HL-60/S4 treated with phorbol 12-myristate 13-acetate at 8.2 ng/mL for 4 days and 3 days (cell line): Measurements from ENCODE around the gene ZNF398.
"Not testable (repeated sequence)": the region's sequence is repeated elsewhere in the genome, so short reads cannot be mapped to it uniquely, and the experiment has no call there.

Experiments
- in situ Hi-C: fragments of 300-500 bp; cut with MboI; formaldehyde crosslinking; loops from 2 replicates; pipeline ENCODE4 v1.15.0; 2022; ENCODE audit warnings: low sequenced_read_pairs

Gene ZNF398

DNA sequence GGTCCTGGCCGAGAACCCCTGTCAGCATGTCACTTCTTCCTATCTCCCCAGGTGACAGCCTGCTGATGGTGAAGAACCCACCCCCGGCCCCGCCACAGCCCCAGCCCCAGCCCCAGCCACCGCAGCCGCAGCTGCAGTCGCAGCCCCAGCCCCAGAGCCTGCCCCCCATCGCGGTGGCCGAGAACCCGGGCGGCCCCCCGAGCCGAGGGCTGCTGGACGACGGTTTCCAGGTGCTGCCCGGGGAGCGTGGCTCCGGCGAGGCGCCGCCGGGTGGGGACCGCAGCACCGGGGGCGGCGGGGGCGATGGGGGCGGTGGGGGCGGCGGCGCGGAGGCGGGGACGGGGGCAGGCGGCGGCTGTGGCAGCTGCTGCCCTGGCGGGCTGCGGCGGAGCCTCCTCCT, 76.5 kb downstream of the ZNF398 start:
- in situ Hi-C loops: no loop called here

DNA sequence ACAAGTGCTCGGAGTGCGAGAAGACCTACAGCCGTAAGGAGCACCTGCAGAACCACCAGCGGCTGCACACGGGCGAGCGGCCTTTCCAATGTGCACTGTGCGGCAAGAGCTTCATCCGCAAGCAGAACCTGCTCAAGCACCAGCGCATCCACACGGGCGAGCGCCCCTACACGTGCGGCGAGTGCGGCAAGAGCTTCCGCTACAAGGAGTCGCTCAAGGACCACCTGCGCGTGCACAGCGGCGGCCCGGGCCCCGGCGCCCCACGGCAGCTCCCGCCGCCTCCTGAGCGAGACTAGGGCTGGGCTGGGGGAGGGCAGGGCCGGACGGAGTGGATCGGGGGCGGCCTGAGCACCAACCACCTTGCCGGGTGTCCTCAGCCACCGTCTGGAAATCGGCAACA, 77.1 kb downstream of the ZNF398 start:
- in situ Hi-C loops: no loop called here

DNA sequence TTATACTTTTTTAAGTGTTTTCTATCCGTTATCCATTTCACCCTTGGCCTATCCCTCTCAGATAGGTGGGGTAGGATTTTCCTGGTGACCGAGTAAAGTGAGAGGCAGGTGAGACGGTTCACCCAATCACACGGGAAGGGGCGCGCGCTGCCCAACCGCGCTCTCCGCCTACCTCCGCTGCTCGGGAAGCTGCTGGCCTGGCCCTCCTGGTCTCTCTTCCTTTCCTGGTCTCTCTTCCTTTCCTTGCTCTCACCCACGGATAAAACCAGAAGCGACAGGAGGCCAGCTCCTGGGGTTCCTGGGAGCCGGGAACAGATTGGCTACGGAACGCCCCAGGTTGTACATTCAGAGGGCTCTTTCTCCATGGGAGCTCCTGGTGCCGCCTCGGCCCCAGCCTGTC, 77.9 kb downstream of the ZNF398 start:
- in situ Hi-C loops: no loop called here

DNA sequence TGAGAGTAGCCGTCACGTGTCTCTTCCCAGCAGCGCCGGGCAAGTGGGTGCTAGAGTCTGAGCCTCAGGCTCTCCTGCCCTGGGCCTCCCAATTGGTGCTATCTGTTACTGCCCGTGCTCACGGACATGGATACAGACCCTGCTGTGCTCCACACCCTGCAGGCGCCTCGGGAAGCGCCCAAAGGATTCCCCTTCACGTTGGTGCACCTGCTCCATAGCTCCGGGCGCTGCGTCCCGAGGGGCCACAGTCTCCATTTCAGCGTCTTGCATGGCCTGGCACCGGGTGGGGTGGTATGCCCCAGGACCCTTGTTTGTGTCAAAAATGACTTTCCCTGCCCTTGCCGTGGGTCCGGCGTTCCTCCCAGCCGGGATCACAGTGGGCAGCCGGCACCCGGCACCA, 78.4 kb downstream of the ZNF398 start:
- in situ Hi-C loops: no loop called here

DNA sequence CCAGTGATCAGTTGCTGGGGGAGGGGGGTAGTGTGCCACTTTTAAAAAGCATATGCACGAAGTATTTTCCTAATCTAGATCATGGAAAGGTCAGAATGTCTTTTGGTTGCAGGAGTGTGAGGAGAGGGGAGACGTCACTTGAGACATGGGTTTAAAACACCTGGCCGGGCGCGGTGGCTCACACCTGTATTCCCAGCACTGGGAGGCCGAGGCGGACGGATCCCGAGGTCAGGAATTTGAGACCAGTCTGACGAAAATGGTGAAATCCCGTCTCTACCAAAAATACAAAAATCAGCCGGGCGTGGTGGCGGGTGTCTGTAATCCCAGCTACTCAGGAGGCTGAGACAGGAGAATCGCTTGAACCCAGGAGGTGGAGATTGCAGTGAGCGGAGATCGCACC, 79.1 kb downstream of the ZNF398 start:
- in situ Hi-C loops: not testable (repeated sequence)

DNA sequence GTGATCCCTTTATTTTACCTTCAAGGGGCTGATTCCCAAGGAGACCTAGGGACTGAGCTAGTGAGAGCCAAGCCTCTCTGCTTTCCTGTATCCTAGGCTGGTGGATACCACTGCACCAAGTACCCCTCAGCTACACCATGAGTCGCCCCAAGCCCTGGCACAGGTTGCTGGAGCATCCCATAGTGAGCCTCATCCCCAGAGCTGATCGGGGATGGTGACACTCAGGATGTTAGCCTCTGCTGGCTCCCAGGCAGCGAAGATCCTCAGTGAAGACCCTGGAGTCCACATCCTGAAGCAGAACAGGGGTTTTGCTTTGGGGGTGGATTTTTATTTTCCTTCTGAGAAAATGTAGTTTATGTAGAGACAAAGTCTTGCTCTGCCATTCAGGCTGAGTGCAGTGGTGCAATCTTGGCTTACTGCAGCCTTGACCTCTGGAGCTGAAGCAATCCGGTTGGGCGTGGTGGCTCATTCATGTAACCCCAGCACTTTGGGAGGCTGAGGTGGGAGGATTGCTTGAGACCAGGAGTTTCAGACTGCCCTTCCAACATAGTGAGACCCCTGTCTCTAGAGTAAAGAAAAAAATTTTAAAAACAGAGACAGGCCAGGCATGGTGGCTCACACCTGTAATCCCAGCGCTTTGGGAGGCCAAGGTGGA, 79.7 kb downstream of the ZNF398 start:
- in situ Hi-C loops: no loop called here

DNA sequence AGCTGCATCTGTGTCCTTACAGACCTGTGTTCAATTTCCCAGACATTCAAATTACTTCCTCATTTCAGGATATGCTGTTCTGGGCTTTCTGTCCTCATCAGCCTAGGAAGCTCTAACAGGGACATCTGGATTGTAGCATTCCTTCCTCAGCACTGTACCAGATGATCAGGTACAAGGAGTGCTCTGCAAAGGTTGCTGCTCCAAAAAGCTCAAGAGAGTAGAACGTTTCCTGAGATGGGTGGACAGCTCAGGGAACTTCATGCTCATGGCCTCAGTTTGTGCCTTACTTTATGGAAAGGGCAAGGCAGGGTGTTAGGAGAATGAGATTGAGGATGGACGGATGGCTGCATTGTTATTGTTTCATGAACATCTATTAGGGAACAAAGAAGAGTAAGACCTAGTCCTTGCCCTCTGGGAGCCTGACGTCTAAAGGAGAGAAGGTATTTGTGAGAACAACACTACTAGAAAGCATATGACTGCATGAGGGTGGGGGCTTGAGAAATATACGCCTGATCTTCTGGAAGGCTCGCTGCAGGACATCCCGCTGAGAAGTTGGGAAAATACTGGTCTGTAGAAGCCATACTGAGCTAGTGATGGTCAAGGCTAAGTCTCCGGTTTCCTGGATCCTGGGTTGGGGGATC, 81.7 kb downstream of the ZNF398 start:
- in situ Hi-C loops: no loop called here

DNA sequence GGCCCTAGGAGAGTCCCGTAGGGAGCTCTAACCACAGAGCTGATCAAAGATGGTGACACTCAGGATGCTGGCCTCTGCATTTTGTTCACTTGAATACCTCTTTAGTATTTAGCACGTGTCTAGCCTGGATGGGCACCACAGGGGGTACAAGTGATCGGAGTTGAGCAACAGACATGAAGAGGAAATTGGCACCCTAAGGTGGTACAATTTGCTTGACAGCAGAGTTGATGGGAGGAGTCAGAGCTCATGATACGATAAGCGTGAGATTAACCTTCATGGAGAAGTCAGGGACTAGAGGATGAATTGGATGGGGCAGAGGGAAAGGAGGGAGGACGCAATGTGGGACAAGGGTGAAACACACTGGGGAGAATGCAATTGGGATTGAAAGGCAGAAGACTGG, 82.3 kb downstream of the ZNF398 start:
- in situ Hi-C loops: no loop called here

DNA sequence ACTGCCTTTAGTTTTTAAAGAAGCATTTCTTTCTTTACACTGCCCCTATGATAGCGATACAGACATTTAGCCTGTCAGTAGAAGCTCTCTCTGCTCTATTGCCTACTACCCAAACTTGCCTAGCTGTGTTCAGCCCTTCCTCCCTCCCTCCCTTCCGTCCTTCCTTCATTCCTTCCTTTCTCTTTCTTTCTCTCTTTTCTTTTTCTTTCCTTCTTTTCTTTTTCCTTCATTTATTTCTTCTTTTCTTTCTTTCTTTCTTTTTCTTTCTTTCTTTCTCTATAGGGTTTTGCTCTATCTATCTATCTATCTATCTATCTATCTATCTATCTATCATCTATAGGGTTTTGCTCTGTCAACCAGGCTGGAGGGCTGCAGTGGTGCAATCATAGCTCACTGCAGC, 85.1 kb downstream of the ZNF398 start:
- in situ Hi-C loops: no loop called here
